Lower lobe of right lung (tissue), 2 donors: ENCODE data around the gene TRAPPC3. TPM values are rescaled to one million over a fixed set of nuclear protein-coding genes. Genes with fewer than 3 reads are reported as not detected.

Source experiments
- ATAC-seq, 2 donors: fragments of 200-7000 bp; cut with Tn5 transposase; one replicate each; pipeline ENCODE4 v1.9.1; 2020 to 2022; ENCODE audit warnings: mild to moderate bottlenecking in 2 of 2, moderate library complexity in 2 of 2
- DNase-seq: peaks from one replicate; pipeline ENCODE4 v3.0.0-alpha.2; 2020
- H3K27ac ChIP-seq: fragments of 200-600 bp; one replicate; pipeline ENCODE4 v1.8.0; 2022
- H3K27me3 ChIP-seq: fragments of 200-600 bp; one replicate; pipeline ENCODE4 v1.8.0; 2022; ENCODE audit warnings: low read depth
- H3K36me3 ChIP-seq: fragments of 200-600 bp; one replicate; pipeline ENCODE4 v1.8.0; 2022; ENCODE audit warnings: mild to moderate bottlenecking
- H3K4me1 ChIP-seq: fragments of 200-600 bp; one replicate; pipeline ENCODE4 v1.8.0; 2022
- H3K4me3 ChIP-seq: fragments of 200-600 bp; one replicate; pipeline ENCODE4 v1.8.0; 2022; ENCODE audit warnings: mild to moderate bottlenecking
- H3K9me3 ChIP-seq: fragments of 200-600 bp; one replicate; pipeline ENCODE4 v1.8.0; 2022
- intact Hi-C: fragments of 100-400 bp; cut with DNase I; formaldehyde crosslinking; loops from one replicate; pipeline ENCODE4 v1.11.0; 2022
- total RNA-seq: library from RNA; stranded (reverse); fragmentation: NEBNext Ultra II Directional; extraction: Animal tissue kit (Norgen Biotek cat#: 25700); gene quantifications from one replicate; pipeline ENCODE4 v1.2.1, GENCODE V29; 2021
- TF ChIP-seq, protein P1 (sequence below): fragments of 200-600 bp; IDR thresholded peaks from one replicate; pipeline ENCODE4 v1.8.0; 2022; ENCODE audit warnings: antibody characterized with exemption, mild to moderate bottlenecking
- donor health status: DM: no; HTN: yes; CAD: no; lungs with severe emphysema.

The TRAPPC3 gene
- total RNA-seq, 1 donor from 2014 or later: 60.3 TPM

DNA sequence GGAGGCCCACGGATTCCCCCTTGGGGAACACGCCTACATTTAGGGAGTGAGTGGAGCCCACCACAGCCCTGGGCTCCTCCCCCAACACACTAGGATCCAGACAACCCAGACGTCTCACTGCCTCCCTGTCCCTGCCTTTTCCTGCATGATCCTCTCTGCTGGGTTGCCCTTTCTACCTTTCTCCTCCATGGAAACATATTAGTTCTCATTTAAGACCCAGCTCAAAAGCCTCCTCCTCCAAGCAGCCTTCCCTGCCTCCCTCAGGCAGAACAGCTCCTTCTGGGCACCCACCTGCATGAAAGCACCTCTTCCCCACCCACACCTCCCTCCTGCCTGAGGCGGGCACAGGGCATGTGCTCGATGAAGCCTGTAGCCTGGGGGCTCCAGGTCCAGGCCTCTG is 34.9 kb downstream of the TRAPPC3 start:
- no peak for DNase-seq
- Histone ChIP-seq H3K27me3 (no peaks in the 10 kb centered on the region), H3K9me3 (no peaks in the 10 kb centered on the region), H3K27ac (no peak overlapping the region), H3K4me3 (no peak overlapping the region), H3K4me1 (peaks cover 17% of the 10 kb centered on the region), H3K36me3 (no peaks in the 10 kb centered on the region)
- no peak for ATAC-seq
- TF ChIP-seq, protein P1, sequence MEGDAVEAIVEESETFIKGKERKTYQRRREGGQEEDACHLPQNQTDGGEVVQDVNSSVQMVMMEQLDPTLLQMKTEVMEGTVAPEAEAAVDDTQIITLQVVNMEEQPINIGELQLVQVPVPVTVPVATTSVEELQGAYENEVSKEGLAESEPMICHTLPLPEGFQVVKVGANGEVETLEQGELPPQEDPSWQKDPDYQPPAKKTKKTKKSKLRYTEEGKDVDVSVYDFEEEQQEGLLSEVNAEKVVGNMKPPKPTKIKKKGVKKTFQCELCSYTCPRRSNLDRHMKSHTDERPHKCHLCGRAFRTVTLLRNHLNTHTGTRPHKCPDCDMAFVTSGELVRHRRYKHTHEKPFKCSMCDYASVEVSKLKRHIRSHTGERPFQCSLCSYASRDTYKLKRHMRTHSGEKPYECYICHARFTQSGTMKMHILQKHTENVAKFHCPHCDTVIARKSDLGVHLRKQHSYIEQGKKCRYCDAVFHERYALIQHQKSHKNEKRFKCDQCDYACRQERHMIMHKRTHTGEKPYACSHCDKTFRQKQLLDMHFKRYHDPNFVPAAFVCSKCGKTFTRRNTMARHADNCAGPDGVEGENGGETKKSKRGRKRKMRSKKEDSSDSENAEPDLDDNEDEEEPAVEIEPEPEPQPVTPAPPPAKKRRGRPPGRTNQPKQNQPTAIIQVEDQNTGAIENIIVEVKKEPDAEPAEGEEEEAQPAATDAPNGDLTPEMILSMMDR: no peak
- intact Hi-C loops: no loop called here

DNA sequence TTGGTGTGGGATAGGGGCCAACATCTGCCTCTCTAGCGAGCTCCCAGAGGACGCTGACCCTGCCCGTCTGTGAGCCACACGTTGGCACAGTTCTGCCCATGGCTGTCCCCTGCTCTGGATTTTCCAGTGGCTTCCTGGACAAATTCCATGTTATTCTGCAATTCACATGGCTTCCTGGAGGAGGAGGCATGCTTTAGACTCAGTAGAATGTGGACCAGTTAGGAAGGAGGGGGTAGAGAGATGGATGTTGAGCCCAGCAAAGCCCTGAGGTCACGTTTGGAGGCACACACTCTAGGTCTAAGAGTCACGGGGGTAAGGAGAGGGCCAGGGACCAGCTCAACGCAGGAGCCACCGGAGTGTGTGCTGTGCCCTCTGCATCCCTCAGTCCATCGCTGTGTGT is 36.5 kb downstream of the TRAPPC3 start:
- Histone ChIP-seq H3K9me3 (no peaks in the 10 kb centered on the region), H3K27me3 (no peaks in the 10 kb centered on the region), H3K36me3 (no peaks in the 10 kb centered on the region), H3K4me3 (no peak overlapping the region), H3K27ac (no peak overlapping the region), H3K4me1 (peaks cover 13% of the 10 kb centered on the region)
- intact Hi-C loops: no loop called here
- DNase-seq (no peak), ATAC-seq (no peak)
- TF ChIP-seq, protein P1: no peak

DNA sequence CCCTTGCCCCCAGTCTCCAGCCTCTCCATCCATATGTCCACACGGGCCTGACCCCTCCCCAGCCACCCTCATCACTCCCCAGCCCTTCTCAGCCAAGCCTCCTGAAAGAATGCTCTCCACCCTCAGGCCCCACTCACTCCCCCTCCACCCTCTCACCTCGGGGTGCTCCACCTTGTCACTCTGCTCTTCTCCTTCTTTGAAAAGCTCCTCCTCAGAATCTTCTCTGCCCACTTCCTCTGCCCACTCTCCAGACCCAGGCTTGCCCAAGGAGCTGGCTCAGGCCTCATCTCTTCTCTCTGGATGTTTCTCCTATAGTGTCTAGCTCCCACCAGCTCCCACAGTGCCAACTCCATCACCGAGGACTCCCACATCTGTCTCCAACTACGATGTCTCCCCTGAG is 38.1 kb downstream of the TRAPPC3 start:
- Histone ChIP-seq H3K4me3 (no peak overlapping the region), H3K27me3 (no peaks in the 10 kb centered on the region), H3K27ac (no peak overlapping the region), H3K9me3 (no peaks in the 10 kb centered on the region), H3K36me3 (no peaks in the 10 kb centered on the region), H3K4me1 (peaks cover 10% of the 10 kb centered on the region)
- intact Hi-C loops: no loop called here
- no peak for ATAC-seq
- TF ChIP-seq, protein P1: no peak
- DNase-seq: no peak

DNA sequence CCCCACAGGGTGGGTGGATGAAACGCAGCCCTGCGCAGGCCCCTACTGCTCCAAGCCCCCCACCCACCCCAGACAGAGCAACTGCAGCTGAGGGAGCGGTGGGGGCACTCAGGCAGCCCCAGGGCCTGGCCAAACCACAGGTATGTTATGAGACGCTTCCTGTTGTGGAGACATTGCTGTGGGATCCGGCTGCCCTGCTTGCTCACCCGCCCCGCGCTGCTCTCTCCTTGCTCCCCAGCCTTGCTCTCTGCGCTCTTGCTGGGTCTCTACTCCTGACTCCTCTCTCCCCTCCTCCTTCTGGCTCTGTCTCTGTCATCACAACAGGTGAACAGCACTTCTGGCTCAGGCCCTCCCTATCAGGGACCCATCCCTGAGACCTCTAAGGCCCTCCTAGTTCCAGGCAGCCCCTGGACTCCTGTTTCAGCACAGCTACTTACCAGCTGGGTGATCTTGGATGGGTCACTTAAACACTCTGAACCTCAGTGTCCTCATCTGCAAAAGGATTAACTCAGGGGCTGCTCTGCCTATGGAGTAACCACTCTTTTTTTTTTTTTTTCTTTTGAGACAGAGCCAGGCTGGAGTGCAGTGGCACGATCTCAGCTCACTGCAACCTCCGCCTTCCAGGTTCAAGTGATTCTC is 40.1 kb downstream of the TRAPPC3 start:
- intact Hi-C loops: no loop called here
- no peak overlapping the region for H3K4me3 ChIP-seq
- no peaks in the 10 kb centered on the region for H3K4me1 ChIP-seq
- no peak for DNase-seq
- peak; percentile 24 for ATAC-seq
- H3K36me3 ChIP-seq: no peaks in the 10 kb centered on the region
- TF ChIP-seq, protein P1: no peak
- no peaks in the 10 kb centered on the region for H3K9me3 ChIP-seq
- H3K27me3 ChIP-seq: no peaks in the 10 kb centered on the region
- H3K27ac ChIP-seq: no peak overlapping the region

DNA sequence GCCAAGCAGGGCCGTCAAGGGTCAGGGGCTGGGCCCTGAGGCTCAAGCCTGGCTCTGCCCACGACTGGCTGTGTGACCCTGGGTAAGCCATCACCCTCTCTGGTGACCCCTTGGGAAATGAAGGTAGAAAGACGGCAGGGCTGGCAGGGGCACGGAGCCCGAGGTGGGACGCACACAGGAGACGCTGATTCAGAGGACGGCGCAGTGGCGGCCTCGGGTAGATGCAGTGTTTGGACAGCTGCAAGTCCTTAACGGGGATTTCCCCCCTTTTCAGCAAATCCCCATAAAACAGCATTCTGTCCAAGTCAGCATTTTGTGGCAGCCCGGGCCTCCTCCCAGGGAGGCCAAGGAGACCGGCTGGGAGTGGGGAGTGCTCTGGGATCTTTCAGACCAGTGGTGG is 41.0 kb downstream of the TRAPPC3 start:
- no peaks in the 10 kb centered on the region for H3K9me3 ChIP-seq
- ATAC-seq (no peak), DNase-seq (no peak)
- H3K4me3 ChIP-seq: no peak overlapping the region
- no peaks in the 10 kb centered on the region for H3K36me3 ChIP-seq
- TF ChIP-seq, protein P1: no peak
- intact Hi-C loops: no loop called here
- H3K27ac ChIP-seq: no peak overlapping the region
- no peaks in the 10 kb centered on the region for H3K27me3 ChIP-seq
- no peaks in the 10 kb centered on the region for H3K4me1 ChIP-seq
